DND-41 (cell line): Measurements from ENCODE around the gene PAM.
"Not testable (repeated sequence)": the region's sequence is repeated elsewhere in the genome, so short reads cannot be mapped to it uniquely, and the experiment has no call there.

Source experiments
- ATAC-seq: fragments of 200-7000 bp; cut with Tn5 transposase; 3 replicates; pipeline ENCODE4 v1.9.1; 2021; ENCODE audit warnings: low read depth; ENCODE audit not compliant: insufficient read depth
- DNase-seq: peaks from one replicate; pipeline ENCODE4 v3.0.0-alpha.2; 2020
- H2AFZ ChIP-seq: 2 replicates; pipeline ENCODE4 v1.6.0; 2012; ENCODE audit warnings: low read depth, low read length
- H3K27ac ChIP-seq: 2 replicates; pipeline ENCODE4 v1.5.1; 2012; ENCODE audit warnings: low read length, inconsistent platforms
- H3K27me3 ChIP-seq: fragments of 200-600 bp; sonication (generic); 2 replicates; pipeline ENCODE4 v1.6.0; 2012; ENCODE audit warnings: low read length, mild to moderate bottlenecking, inconsistent platforms; ENCODE audit not compliant: insufficient read depth, poor library complexity
- H3K36me3 ChIP-seq: 2 replicates; pipeline ENCODE4 v1.5.1; 2012; ENCODE audit warnings: low read length, inconsistent platforms; ENCODE audit not compliant: insufficient read depth
- H3K4me1 ChIP-seq: 2 replicates; pipeline ENCODE4 v1.5.1; 2012; ENCODE audit warnings: mild to moderate bottlenecking, low read length; ENCODE audit not compliant: insufficient read depth
- H3K4me2 ChIP-seq: 2 replicates; pipeline ENCODE4 v1.6.0; 2012; ENCODE audit warnings: mild to moderate bottlenecking, moderate library complexity, low read length, inconsistent platforms; ENCODE audit not compliant: insufficient read depth
- H3K4me3 ChIP-seq, 2 experiments: fragments of 200-600 bp in 1 of 2; shearing (Covaris generic) in 1 of 2; 2 replicates each; pipeline ENCODE4 v1.5.1; 2012 to 2016; ENCODE audit warnings: inconsistent platforms in 2 of 2, low read length in 2 of 2, mild to moderate bottlenecking in 2 of 2, low read depth in 1 of 2, moderate library complexity in 1 of 2
- H3K79me2 ChIP-seq: 2 replicates; pipeline ENCODE4 v1.6.0; 2012; ENCODE audit warnings: low read length, inconsistent platforms; ENCODE audit not compliant: insufficient read depth
- H3K9ac ChIP-seq: 2 replicates; pipeline ENCODE4 v1.6.0; 2012; ENCODE audit warnings: low read depth, mild to moderate bottlenecking, inconsistent platforms, low read length, moderate library complexity
- H3K9me3 ChIP-seq: 2 replicates; pipeline ENCODE4 v1.5.1; 2012; ENCODE audit warnings: low read length, moderate library complexity, mild to moderate bottlenecking, inconsistent platforms; ENCODE audit not compliant: insufficient read depth, severe bottlenecking
- H4K20me1 ChIP-seq: 2 replicates; pipeline ENCODE4 v1.6.0; 2012; ENCODE audit warnings: low read length; ENCODE audit not compliant: insufficient read depth
- CTCF ChIP-seq: IDR thresholded peaks from 2 replicates; pipeline ENCODE4 v1.5.1; 2012; ENCODE audit warnings: borderline replicate concordance, low read length, moderate library complexity, mild to moderate bottlenecking; ENCODE audit not compliant: poor library complexity, severe bottlenecking; ENCODE audit errors: extremely low read depth
- EZH2 ChIP-seq: IDR thresholded peaks from 3 replicates; pipeline ENCODE4 v1.6.1; 2012; ENCODE audit warnings: borderline replicate concordance, low read depth, mild to moderate bottlenecking, moderate library complexity, low read length, inconsistent platforms; ENCODE audit not compliant: severe bottlenecking

The PAM gene

DNA sequence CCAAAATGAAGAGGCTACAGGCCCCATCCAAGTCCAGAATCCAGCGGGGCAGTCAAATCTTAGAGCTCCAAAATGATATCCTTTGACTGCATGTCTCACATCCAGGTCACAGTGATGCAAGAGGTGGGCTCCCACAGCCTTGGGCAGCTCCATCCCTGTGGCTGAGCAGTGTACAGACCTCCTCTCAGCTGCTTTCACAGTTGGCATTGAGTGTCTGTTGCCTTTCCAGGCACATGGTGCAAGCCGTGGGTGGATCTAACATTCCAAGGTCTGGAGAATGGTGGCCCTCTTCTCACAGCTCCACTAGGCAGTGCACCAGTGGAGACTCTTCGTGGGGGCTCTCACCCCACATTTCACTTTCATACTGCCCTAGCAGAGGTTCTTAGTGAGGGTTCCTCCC lies 244.1 kb downstream of the PAM start:
- no peaks in the 10 kb centered on the region for H3K79me2 ChIP-seq
- ATAC-seq (no peak), DNase-seq (no peak)
- H3K27ac ChIP-seq = no peak overlapping the region
- no peaks in the 10 kb centered on the region for H3K9me3 ChIP-seq
- no peaks in the 10 kb centered on the region for H4K20me1 ChIP-seq
- H3K4me2 ChIP-seq = no peak overlapping the region
- no peaks in the 10 kb centered on the region for H3K27me3 ChIP-seq
- H3K9ac ChIP-seq = no peak overlapping the region
- H3K36me3 ChIP-seq = no peaks in the 10 kb centered on the region
- TF ChIP-seq CTCF = no peak
- no peak for TF ChIP-seq EZH2
- no peak overlapping the region for H3K4me3 ChIP-seq
- H3K4me1 ChIP-seq = 0 out of 2 replicates have a peak, but pooled peaks cover 3% of the 10 kb centered on the region
- H2AFZ ChIP-seq = no peak overlapping the region

DNA sequence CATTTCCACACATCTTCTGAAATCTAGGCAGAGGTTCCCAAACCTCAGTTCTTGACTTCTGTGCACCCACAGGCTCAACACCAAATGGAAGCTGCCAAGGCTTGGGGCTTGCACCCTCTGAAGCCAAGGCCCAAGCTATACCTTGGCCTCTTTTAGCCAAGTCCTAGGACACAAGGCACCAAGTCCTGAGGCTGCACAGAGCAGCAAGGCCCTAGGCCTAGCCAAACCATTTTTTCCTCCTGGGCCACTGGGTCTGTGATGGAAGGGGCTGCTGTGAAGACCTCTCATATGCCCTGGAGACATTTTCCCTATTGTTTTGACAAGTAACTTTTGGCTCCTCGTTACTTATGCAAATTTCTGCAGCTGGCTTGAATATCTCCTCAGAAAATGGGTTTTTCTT lies 244.5 kb downstream of the PAM start:
- not testable (repeated sequence) for H3K27me3 ChIP-seq, H3K79me2 ChIP-seq, DNase-seq, H3K36me3 ChIP-seq, H3K4me1 ChIP-seq, H2AFZ ChIP-seq, H3K9ac ChIP-seq, H4K20me1 ChIP-seq, ATAC-seq, H3K4me3 ChIP-seq, H3K4me2 ChIP-seq, H3K27ac ChIP-seq, H3K9me3 ChIP-seq

- no peaks in the 10 kb centered on the region for H3K79me2 ChIP-seq
- DNase-seq (no peak), ATAC-seq (no peak)
- H3K4me1 ChIP-seq = 0 out of 2 replicates have a peak, but pooled peaks cover 3% of the 10 kb centered on the region
- H3K9ac ChIP-seq = no peak overlapping the region
- H4K20me1 ChIP-seq = no peaks in the 10 kb centered on the region
- H3K36me3 ChIP-seq = no peaks in the 10 kb centered on the region
- TF ChIP-seq EZH2 = no peak
- no peak for TF ChIP-seq CTCF
- H3K27me3 ChIP-seq = no peaks in the 10 kb centered on the region
- no peaks in the 10 kb centered on the region for H3K9me3 ChIP-seq
- no peak overlapping the region for H3K4me3 ChIP-seq
- H2AFZ ChIP-seq = no peak overlapping the region
- no peak overlapping the region for H3K27ac ChIP-seq
- H3K4me2 ChIP-seq = no peak overlapping the region
Observed at GRCh38 chr5:103000089-103000488, 245.0 kb downstream of the PAM start.

DNA sequence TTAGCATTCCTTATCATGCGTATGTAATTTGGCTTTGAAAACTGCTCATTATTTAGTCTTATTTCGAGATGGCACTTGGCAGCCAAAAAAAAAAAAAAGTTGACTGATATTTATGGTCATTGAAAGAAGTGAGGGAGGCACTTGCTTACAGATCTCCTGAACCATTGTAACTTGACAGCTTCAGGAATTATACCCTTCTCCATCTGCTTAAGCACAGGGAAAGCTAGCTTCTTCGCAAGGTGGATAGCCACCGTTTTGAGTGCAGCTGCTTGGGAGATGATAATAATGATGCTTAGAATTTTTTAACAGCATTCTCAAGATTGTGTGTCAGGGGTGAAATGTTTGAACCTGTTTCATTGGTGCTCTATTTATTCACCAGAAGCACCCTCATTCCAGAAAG lies 248.8 kb downstream of the PAM start:
- Histone ChIP-seq H3K9me3 (no peaks in the 10 kb centered on the region), H3K4me2 (no peak overlapping the region), H3K27ac (no peak overlapping the region), H3K36me3 (no peaks in the 10 kb centered on the region), H3K4me1 (no peaks in the 10 kb centered on the region), H4K20me1 (no peaks in the 10 kb centered on the region), H2AFZ (no peak overlapping the region), H3K79me2 (no peaks in the 10 kb centered on the region), H3K27me3 (no peaks in the 10 kb centered on the region), H3K4me3 (no peak overlapping the region), H3K9ac (no peak overlapping the region)
- DNase-seq (no peak), ATAC-seq (no peak)
- TF ChIP-seq CTCF = no peak
- TF ChIP-seq EZH2 = no peak
